Mammary epithelial cell (primary cell): Measurements from ENCODE around the gene SRR.

Experiments used
- EZH2 ChIP-seq: IDR thresholded peaks from 2 replicates; pipeline ENCODE4 v1.6.1; 2012; ENCODE audit warnings: low read length, inconsistent platforms, borderline replicate concordance
- TF ChIP-seq, protein P1 (sequence below), 2 donors: IDR thresholded peaks in 1 of 2; conservative IDR thresholded peaks in 1 of 2; 2 replicates each; pipeline ENCODE4 v1.5.1; 2011 to 2012; ENCODE audit warnings: inconsistent platforms in 2 of 2, low read length in 2 of 2, mild to moderate bottlenecking in 2 of 2, control low read depth in 1 of 2, low read depth in 1 of 2; ENCODE audit not compliant: insufficient read depth in 1 of 2; ENCODE audit errors: extremely low read depth in 1 of 2

DNA sequence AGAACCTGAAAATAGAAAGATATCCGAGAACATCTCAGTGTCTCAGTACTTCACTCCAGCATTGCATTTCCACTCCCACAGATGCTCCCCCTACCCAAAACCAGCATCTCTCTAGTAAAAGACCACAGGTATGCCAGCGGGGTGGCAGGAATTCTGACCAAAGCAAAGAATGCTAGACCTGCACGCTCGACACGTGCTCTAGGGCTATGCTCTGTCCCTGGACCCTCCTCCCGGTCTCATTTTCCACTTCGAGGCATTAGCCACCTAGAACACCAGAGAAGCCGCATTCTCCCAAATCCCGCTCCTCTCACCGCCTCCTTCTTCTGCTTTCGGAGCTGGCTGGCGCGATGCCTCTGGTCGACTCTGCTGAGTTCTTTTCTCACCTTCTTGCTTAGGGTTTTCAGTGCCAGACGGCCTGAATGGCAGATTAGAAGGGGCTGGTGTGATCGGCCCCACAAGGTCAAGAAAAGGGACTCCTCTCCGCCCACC lies 32.0 kb downstream of the SRR start:
- TF ChIP-seq, protein P1, sequence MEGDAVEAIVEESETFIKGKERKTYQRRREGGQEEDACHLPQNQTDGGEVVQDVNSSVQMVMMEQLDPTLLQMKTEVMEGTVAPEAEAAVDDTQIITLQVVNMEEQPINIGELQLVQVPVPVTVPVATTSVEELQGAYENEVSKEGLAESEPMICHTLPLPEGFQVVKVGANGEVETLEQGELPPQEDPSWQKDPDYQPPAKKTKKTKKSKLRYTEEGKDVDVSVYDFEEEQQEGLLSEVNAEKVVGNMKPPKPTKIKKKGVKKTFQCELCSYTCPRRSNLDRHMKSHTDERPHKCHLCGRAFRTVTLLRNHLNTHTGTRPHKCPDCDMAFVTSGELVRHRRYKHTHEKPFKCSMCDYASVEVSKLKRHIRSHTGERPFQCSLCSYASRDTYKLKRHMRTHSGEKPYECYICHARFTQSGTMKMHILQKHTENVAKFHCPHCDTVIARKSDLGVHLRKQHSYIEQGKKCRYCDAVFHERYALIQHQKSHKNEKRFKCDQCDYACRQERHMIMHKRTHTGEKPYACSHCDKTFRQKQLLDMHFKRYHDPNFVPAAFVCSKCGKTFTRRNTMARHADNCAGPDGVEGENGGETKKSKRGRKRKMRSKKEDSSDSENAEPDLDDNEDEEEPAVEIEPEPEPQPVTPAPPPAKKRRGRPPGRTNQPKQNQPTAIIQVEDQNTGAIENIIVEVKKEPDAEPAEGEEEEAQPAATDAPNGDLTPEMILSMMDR (conservative IDR thresholded peaks at IDR 0.05 in 1 of 2, IDR thresholded peaks at IDR 0.05 in 1 of 2; ENCODE audit: extremely low read depth in 1 of 2, insufficient read depth in 1 of 2, low read depth in 1 of 2, low read length in 2 of 2): no peak
- no peak for TF ChIP-seq EZH2
